Fibroblast of pulmonary artery (primary cell): Measurements from ENCODE around the gene CAD.
"Not testable (repeated sequence)": the region's sequence is repeated elsewhere in the genome, so short reads cannot be mapped to it uniquely, and the experiment has no call there.

Experiments
- DNase-seq: peaks from one replicate; pipeline ENCODE4 v3.0.0-alpha.2; 2010; ENCODE audit warnings: low read depth
- H3K4me3 ChIP-seq: replicated peaks from 2 replicates; pipeline ENCODE4 v1.5.1; 2011; ENCODE audit warnings: low read depth, mild to moderate bottlenecking, control low read depth, low read length, moderate library complexity
- TF ChIP-seq, protein P1 (sequence below): IDR thresholded peaks from 2 replicates; pipeline ENCODE4 v1.5.1; 2011; ENCODE audit warnings: mild to moderate bottlenecking, control low read depth, low read length, inconsistent platforms; ENCODE audit errors: missing control alignments

CAD gene

GRCh38 chr2:27217173-27218121 is at the start of gene CAD:
Gene CAD, plus strand, starts transcription at chr2:27217369. Its CDS starts 183 bp downstream, at chr2:27217552.
- DNase-seq, result peak; percentile 84
- peak within 1 kb of the TSS; percentile 81 for H3K4me3 ChIP-seq
- TF ChIP-seq, protein P1, sequence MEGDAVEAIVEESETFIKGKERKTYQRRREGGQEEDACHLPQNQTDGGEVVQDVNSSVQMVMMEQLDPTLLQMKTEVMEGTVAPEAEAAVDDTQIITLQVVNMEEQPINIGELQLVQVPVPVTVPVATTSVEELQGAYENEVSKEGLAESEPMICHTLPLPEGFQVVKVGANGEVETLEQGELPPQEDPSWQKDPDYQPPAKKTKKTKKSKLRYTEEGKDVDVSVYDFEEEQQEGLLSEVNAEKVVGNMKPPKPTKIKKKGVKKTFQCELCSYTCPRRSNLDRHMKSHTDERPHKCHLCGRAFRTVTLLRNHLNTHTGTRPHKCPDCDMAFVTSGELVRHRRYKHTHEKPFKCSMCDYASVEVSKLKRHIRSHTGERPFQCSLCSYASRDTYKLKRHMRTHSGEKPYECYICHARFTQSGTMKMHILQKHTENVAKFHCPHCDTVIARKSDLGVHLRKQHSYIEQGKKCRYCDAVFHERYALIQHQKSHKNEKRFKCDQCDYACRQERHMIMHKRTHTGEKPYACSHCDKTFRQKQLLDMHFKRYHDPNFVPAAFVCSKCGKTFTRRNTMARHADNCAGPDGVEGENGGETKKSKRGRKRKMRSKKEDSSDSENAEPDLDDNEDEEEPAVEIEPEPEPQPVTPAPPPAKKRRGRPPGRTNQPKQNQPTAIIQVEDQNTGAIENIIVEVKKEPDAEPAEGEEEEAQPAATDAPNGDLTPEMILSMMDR, result no peak

- TF ChIP-seq, protein P1, result no peak
- no peak for DNase-seq
- H3K4me3 ChIP-seq, result no peak overlapping the region
Measured at GRCh38 chr2:27170581-27171337, 46.4 kb upstream of the CAD start.

DNA sequence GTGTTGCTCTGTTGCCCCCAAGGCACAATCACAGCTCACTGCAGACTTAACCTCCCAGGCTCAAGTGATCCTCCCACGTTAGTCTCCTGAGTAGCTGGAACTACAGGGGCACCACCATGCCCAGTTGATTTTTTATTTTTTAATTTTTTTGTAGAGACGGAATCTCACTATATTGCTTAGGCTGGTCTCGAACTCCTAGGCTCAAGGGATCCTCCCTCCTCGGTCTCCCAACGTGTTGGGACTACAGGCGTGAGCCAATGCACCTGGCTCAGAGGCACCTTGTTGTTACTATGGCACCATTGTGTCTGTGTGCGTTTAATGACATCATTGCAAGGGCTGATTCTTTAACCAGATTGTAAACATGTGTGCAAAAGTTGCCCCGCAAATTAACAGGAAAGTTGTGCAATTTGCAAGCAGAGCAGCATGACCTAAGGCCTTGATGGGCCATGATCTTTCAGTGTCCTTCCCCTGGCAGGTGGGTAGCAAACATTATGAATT is 45.8 kb upstream of the CAD start:
- no peak for DNase-seq
- TF ChIP-seq, protein P1, result no peak
- H3K4me3 ChIP-seq, result no peak overlapping the region

GRCh38 chr2:27174638-27175037 is 42.5 kb upstream of the CAD start:
- no peak overlapping the region for H3K4me3 ChIP-seq
- TF ChIP-seq, protein P1, result no peak
- DNase-seq, result no peak

GRCh38 chr2:27175330-27175729 is 41.8 kb upstream of the CAD start:
- TF ChIP-seq, protein P1, result no peak
- peak; percentile 38 for DNase-seq
- H3K4me3 ChIP-seq, result no peak overlapping the region

DNA sequence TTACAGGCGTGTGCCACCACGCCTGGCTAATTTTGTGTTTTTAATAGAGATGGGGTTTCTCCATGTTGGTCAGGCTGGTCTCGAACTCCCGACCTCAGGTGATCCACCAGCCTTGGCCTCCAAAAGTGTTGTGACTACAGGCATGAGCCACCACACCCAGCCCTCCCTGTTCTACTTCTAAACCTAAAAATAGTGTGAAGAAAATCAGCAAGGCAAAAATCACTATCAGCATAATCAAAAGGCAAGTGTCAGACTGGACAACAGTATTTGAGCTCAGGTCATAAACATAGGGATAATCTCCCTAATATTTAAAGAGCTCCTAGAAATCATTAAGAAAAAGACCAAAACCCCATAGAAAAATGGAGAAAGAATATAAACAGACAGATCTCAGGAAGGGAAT is 41.4 kb upstream of the CAD start:
- H3K4me3 ChIP-seq, DNase-seq: not testable (repeated sequence)
